Panc1 (cell line): ENCODE results near the gene ATP8B3. TPM values are rescaled to one million over a fixed set of nuclear protein-coding genes. Genes with fewer than 3 reads are reported as not detected.

Experiments
- ATAC-seq: fragments of 200-7000 bp; cut with Tn5 transposase; 2 replicates; pipeline ENCODE4 v1.9.1; 2020; ENCODE audit warnings: mild to moderate bottlenecking, moderate library complexity
- BruUV-seq: library from RNA; stranded (reverse); fragments of 400-500 nt; replicated peaks from 2 replicates; lab custom pipeline; 2021; lab: Mats Ljungman, UMichigan
- CTCF ChIA-PET: fragments of 300-600 bp; sonication (Branson Sonifier 250); formaldehyde crosslinking; loops from one replicate; lab custom pipeline; 2022; ENCODE audit warnings: antibody characterized with exemption; lab: Charles Lee
- POLR2A ChIA-PET: fragments of 300-600 bp; sonication (Branson Sonifier 250); formaldehyde crosslinking; loops from one replicate; lab custom pipeline; 2022; ENCODE audit warnings: antibody characterized with exemption; lab: Charles Lee
- DNase-seq: peaks from one replicate; pipeline ENCODE4 v3.0.0-alpha.2; 2010; ENCODE audit warnings: low read depth, low spot score
- H3K27ac ChIP-seq: 2 replicates; pipeline ENCODE4 v1.5.1; 2011; ENCODE audit warnings: mild to moderate bottlenecking, low read length, inconsistent platforms
- H3K27me3 ChIP-seq: fragments of 200-500 bp; sonication (Bioruptor generic); 2 replicates; pipeline ENCODE4 v1.6.0; 2014; ENCODE audit warnings: low read length, inconsistent platforms; ENCODE audit not compliant: control insufficient read depth, insufficient read depth
- H3K36me3 ChIP-seq: fragments of 200-500 bp; sonication (Bioruptor generic); 2 replicates; pipeline ENCODE4 v1.5.1; 2014; ENCODE audit warnings: inconsistent platforms, mild to moderate bottlenecking, low read length, moderate library complexity; ENCODE audit not compliant: control insufficient read depth, insufficient read depth
- H3K4me1 ChIP-seq: 2 replicates; pipeline ENCODE4 v1.5.1; 2011; ENCODE audit warnings: inconsistent platforms, mild to moderate bottlenecking, low read length, moderate library complexity; ENCODE audit not compliant: control insufficient read depth, insufficient read depth
- H3K4me3 ChIP-seq, 2 experiments: 2 replicates each; pipeline ENCODE4 v1.5.1; 2011 to 2012; ENCODE audit warnings: low read depth in 2 of 2, low read length in 2 of 2, mild to moderate bottlenecking in 2 of 2, inconsistent platforms in 1 of 2, moderate library complexity in 1 of 2
- H3K9me3 ChIP-seq: fragments of 200-500 bp; sonication (Bioruptor generic); 2 replicates; pipeline ENCODE4 v1.5.1; 2014; ENCODE audit warnings: low read depth, mild to moderate bottlenecking, inconsistent platforms, low read length, moderate library complexity; ENCODE audit not compliant: control insufficient read depth, insufficient read depth
- POLR2AphosphoS5 ChIP-seq: IDR thresholded peaks from 2 replicates; pipeline ENCODE4 v1.6.1; 2012; ENCODE audit warnings: mild to moderate bottlenecking, low read depth, low read length, moderate library complexity
- SIN3A ChIP-seq: IDR thresholded peaks from 2 replicates; pipeline ENCODE4 v1.6.1; 2012; ENCODE audit warnings: low read depth, mild to moderate bottlenecking, low read length, moderate library complexity, borderline replicate concordance; ENCODE audit not compliant: insufficient read depth
- TCF7L2 ChIP-seq: IDR thresholded peaks from 2 replicates; pipeline ENCODE4 v1.6.1; 2011; ENCODE audit warnings: mild to moderate bottlenecking, low read depth, low read length, inconsistent platforms
- in situ Hi-C: cut with HindIII; loops from 2 replicates; pipeline ENCODE4 v1.10.0; 2016; ENCODE audit warnings: low sequenced_read_pairs, low pct_unique_long_range_greater_than_20kb
- intact Hi-C: fragments of 100-400 bp; cut with micrococcal nuclease; formaldehyde crosslinking; loops from one replicate; pipeline ENCODE4 v1.10.0; 2022; ENCODE audit not compliant: unreplicated experiment
- total RNA-seq: library from RNA; stranded (reverse); gene quantifications from one replicate; pipeline ENCODE4 v1.2.1, GENCODE V29; 2021; ENCODE audit not compliant: unreplicated experiment
- TF ChIP-seq, protein P1 (sequence below), 2 experiments: IDR thresholded peaks; 2 replicates each; pipeline ENCODE4 v1.6.1; 2011 to 2012; ENCODE audit warnings: low read depth in 2 of 2, control low read depth in 1 of 2, low read length in 1 of 2, mild to moderate bottlenecking in 1 of 2, moderate library complexity in 1 of 2; ENCODE audit not compliant: insufficient read depth in 1 of 2
- TF ChIP-seq, protein P2 (sequence below): fragments of 450-650 bp; IDR thresholded peaks from 2 replicates; pipeline ENCODE4 v1.5.1; 2017; ENCODE audit warnings: mild to moderate bottlenecking

ATP8B3 gene
- total RNA-seq, 1 experiment from 2014 or later: 67.7 TPM

DNA sequence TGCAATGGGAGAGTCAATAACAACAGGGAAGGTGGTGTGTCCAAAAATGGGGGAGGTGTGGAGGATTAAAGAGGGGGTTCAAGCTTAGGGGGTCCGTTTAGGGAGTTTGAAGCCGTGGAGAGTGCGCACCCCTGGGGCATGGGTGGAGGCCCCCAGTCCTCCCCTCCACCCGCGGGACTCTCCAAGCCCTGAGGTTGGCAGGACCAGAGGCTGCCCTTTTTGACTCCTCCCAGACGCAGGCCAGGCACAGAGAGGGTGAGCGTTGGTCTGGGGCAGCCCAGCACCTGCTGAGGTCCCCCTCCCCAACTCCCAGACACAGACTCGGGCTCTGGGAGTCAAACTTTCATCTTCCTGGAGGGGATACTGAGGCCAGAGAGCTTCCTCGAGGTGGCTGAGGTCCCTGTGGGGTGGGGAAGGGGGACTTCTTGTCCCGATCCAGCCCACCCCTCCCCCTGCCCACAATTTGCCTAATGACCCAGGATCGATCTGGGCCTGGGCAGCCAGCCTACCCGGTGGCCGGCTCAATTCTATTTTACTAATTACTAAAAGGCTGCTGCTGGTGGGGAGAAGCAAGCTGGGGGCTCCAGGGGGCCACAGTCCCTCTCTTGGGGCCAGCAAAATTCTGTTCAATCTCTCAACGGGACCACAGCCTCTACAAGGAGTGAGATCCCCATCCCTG is 61.6 kb downstream of the ATP8B3 start:
- no peak for DNase-seq
- in situ Hi-C loops: no loop called here
- peaks cover 40% of the 10 kb centered on the region for H3K4me1 ChIP-seq
- ATAC-seq: no peak
- H3K9me3 ChIP-seq: no peaks in the 10 kb centered on the region
- intact Hi-C loops: loop anchor here (10.0 kb wide), 1 partner anchor 76 kb away; no protein-coding TSS in a partner anchor
- BruUV-seq: no TSS peak
- peak overlapping the region; percentile 90 for H3K27ac ChIP-seq
- CTCF ChIA-PET: no interaction called here
- H3K27me3 ChIP-seq: no peaks in the 10 kb centered on the region
- peak overlapping the region; percentile 37 to 49 for H3K4me3 ChIP-seq
- no peaks in the 10 kb centered on the region; the same call in 1 of the 2 replicates for H3K36me3 ChIP-seq
- TF ChIP-seq POLR2AphosphoS5 (no peak), TCF7L2 (no peak), SIN3A (no peak)
- TF ChIP-seq, protein P1, sequence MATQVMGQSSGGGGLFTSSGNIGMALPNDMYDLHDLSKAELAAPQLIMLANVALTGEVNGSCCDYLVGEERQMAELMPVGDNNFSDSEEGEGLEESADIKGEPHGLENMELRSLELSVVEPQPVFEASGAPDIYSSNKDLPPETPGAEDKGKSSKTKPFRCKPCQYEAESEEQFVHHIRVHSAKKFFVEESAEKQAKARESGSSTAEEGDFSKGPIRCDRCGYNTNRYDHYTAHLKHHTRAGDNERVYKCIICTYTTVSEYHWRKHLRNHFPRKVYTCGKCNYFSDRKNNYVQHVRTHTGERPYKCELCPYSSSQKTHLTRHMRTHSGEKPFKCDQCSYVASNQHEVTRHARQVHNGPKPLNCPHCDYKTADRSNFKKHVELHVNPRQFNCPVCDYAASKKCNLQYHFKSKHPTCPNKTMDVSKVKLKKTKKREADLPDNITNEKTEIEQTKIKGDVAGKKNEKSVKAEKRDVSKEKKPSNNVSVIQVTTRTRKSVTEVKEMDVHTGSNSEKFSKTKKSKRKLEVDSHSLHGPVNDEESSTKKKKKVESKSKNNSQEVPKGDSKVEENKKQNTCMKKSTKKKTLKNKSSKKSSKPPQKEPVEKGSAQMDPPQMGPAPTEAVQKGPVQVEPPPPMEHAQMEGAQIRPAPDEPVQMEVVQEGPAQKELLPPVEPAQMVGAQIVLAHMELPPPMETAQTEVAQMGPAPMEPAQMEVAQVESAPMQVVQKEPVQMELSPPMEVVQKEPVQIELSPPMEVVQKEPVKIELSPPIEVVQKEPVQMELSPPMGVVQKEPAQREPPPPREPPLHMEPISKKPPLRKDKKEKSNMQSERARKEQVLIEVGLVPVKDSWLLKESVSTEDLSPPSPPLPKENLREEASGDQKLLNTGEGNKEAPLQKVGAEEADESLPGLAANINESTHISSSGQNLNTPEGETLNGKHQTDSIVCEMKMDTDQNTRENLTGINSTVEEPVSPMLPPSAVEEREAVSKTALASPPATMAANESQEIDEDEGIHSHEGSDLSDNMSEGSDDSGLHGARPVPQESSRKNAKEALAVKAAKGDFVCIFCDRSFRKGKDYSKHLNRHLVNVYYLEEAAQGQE (IDR thresholded peaks at IDR 0.05; ENCODE audit: insufficient read depth in 1 of 2, low read depth in 2 of 2, low read length in 1 of 2): no peak
- TF ChIP-seq, protein P2, sequence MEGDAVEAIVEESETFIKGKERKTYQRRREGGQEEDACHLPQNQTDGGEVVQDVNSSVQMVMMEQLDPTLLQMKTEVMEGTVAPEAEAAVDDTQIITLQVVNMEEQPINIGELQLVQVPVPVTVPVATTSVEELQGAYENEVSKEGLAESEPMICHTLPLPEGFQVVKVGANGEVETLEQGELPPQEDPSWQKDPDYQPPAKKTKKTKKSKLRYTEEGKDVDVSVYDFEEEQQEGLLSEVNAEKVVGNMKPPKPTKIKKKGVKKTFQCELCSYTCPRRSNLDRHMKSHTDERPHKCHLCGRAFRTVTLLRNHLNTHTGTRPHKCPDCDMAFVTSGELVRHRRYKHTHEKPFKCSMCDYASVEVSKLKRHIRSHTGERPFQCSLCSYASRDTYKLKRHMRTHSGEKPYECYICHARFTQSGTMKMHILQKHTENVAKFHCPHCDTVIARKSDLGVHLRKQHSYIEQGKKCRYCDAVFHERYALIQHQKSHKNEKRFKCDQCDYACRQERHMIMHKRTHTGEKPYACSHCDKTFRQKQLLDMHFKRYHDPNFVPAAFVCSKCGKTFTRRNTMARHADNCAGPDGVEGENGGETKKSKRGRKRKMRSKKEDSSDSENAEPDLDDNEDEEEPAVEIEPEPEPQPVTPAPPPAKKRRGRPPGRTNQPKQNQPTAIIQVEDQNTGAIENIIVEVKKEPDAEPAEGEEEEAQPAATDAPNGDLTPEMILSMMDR: no peak
- POLR2A ChIA-PET: interaction anchor here (0.5 kb wide), 1 partner anchor 29 kb away, joined by 5 read pairs; no protein-coding TSS in a partner anchor

DNA sequence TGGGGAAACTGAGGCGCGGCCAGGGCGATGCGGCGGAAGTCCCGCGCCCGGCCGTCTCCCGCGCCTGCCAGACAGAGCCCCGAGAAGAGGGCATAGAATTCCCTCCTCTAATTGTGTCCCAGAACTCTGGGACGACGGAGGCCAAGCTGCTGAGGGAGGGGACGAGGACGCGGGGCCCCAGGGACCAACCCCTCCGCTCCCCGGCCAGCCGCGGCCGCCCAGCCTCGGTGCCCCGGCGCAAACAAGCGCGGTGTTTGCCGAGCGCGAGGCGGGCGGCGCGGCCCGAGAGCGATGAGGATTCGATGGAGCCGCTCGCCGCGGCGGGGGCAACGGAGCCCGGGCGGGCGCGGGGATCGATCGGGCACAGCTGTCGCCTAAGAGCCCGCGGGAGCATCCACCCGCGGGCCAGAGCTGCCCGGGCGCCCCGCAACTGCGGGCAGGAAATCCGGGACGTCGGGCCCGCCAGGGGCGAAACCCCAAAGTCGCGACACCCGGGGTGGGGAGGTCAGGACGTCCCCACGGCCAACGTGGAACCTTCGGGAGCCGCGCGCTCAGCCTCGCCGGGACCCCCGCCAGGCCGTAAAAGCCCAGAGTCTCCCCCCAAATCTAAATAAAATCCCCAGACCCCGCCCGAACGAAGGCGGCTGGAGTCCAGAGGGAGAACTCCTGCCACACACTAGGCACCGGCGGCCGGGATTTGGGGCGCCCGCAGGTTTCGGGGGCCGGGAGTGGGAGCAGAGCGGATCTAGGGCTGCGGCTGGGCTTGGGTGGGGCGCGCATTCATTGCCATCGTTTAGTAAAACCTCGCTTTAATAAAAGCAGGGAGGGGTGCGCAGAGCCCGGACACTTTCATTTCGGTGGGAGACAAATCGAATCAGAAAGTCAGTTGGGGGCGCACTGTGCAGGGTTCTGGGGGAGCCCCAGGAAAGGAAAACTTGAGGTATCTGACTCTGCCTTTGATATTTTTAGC is 62.4 kb downstream of the ATP8B3 start:
- POLR2A ChIA-PET: no interaction called here
- DNase-seq (no peak), ATAC-seq (no peak)
- Histone ChIP-seq H3K9me3 (no peaks in the 10 kb centered on the region), H3K36me3 (no peaks in the 10 kb centered on the region; the same call in 1 of the 2 replicates), H3K4me3 (peak overlapping the region; percentile 37 to 49), H3K4me1 (peaks cover 48% of the 10 kb centered on the region), H3K27ac (peak overlapping the region; percentile 90), H3K27me3 (no peaks in the 10 kb centered on the region)
- in situ Hi-C loops (no loop called here), intact Hi-C loops (loop anchor here (10.0 kb wide), 1 partner anchor 75 kb away; no protein-coding TSS in a partner anchor)
- TF ChIP-seq SIN3A (no peak), POLR2AphosphoS5 (no peak), TCF7L2 (no peak)
- TF ChIP-seq, protein P2: no peak
- TF ChIP-seq, protein P1 (IDR thresholded peaks at IDR 0.05; ENCODE audit: insufficient read depth in 1 of 2, low read depth in 2 of 2, low read length in 1 of 2): no peak
- no TSS peak for BruUV-seq
- CTCF ChIA-PET: no interaction called here
